ENCODE measurements around the gene LHX5. TPM values are rescaled to one million over a fixed set of nuclear protein-coding genes. Genes with fewer than 3 reads are reported as not detected.

Gene LHX5
- total RNA-seq, 1 experiment from 2014 or later, result not detected

DNA sequence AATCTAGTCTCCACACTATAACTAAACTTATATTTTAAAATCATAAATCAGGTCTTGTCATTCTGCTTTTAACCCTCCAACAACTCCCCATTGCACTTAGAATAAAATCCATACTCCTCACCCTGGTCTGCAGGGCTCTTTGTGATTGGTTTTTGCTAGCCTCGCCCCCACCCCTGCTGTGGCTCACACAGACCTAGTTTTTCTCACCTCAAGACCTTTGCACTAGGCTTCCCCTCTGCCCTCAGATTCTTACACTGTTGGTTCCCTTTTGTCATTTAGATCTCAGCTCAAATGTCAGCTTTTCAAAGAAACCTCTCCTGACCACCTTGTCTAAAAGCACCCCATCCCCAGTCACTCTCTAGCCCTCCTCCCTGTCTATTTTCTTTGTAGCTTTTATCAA, 10.7 kb upstream of the LHX5 start:
- intact Hi-C loops (cut with micrococcal nuclease; ENCODE audit: unreplicated experiment), result no loop called here
- ChIA-PET POLR2A (interaction anchor here (0.6 kb wide), 1 partner anchor 41 kb away, joined by 5 read pairs; no protein-coding TSS in a partner anchor), CTCF (no interaction called here)
- no peak for ATAC-seq
- no peaks in the 10 kb centered on the region for H3K4me1 ChIP-seq (ENCODE audit: control insufficient read depth, insufficient read depth, low read length)
- TF ChIP-seq SIN3A (IDR thresholded peaks at IDR 0.05; ENCODE audit: borderline replicate concordance, insufficient read depth, low read depth, low read length), result no peak
- H3K4me3 ChIP-seq (ENCODE audit: low read depth in 2 of 2, low read length in 2 of 2), result no peak overlapping the region
- H3K9me3 ChIP-seq (ENCODE audit: control insufficient read depth, insufficient read depth, low read depth, low read length), result no peaks in the 10 kb centered on the region
- H3K27ac ChIP-seq (ENCODE audit: low read length), result no peak overlapping the region
- no peaks in the 10 kb centered on the region for H3K36me3 ChIP-seq (ENCODE audit: control insufficient read depth, insufficient read depth, low read length)
- no TSS peak for BruUV-seq (replicated peaks)
- in situ Hi-C loops (cut with HindIII; ENCODE audit: low pct_unique_long_range_greater_than_20kb, low sequenced_read_pairs), result no loop called here
- H3K27me3 ChIP-seq (ENCODE audit: control insufficient read depth, insufficient read depth, low read length), result peaks cover 54% of the 10 kb centered on the region
- DNase-seq (ENCODE audit: low read depth, low spot score), result no peak

DNA sequence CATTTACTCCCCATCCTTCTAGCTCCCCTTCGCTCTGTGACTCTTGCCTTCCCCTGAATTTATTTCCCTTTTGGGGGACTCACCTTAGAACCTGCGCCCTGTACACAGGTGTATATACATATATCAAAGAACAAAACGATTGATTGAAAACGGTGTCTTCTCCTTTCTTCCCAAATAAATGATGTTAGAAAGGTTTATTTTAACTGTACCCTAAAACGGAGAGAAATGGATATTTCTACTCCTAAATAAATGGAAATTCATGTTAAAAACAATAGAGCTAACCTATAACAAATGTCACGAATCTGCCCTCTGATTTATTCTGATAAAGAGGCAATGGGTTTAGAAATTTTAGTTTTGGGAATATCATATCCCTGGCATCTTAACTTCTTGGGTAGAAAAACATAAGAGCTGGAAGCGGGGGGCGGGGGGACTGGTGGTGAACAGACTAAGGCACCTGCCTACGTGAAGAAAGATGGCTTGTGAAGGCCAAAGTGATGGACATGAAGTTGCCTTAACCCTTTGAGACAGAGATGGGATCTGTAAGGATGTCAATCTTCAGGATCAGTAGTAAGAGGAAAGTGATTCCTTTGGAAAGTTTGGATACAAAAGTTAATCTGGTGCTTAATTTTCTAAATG, 8.8 kb upstream of the LHX5 start:
- POLR2A ChIA-PET, result no interaction called here
- ATAC-seq, result no peak
- in situ Hi-C loops (cut with HindIII; ENCODE audit: low pct_unique_long_range_greater_than_20kb, low sequenced_read_pairs) (no loop called here), intact Hi-C loops (cut with micrococcal nuclease; ENCODE audit: unreplicated experiment) (no loop called here)
- BruUV-seq (replicated peaks), result no TSS peak
- CTCF ChIA-PET, result no interaction called here
- Histone ChIP-seq H3K9me3 (ENCODE audit: control insufficient read depth, insufficient read depth, low read depth, low read length) (no peaks in the 10 kb centered on the region), H3K4me1 (ENCODE audit: control insufficient read depth, insufficient read depth, low read length) (no peaks in the 10 kb centered on the region), H3K27ac (ENCODE audit: low read length) (no peak overlapping the region), H3K27me3 (ENCODE audit: control insufficient read depth, insufficient read depth, low read length) (peaks cover 51% of the 10 kb centered on the region), H3K36me3 (ENCODE audit: control insufficient read depth, insufficient read depth, low read length) (no peaks in the 10 kb centered on the region), H3K4me3 (ENCODE audit: low read depth in 2 of 2, low read length in 2 of 2) (no peak overlapping the region)
- DNase-seq (ENCODE audit: low read depth, low spot score), result no peak
- TF ChIP-seq TCF7L2 (IDR thresholded peaks at IDR 0.05; ENCODE audit: low read depth, low read length) (no peak), POLR2AphosphoS5 (IDR thresholded peaks at IDR 0.05; ENCODE audit: low read depth, low read length) (no peak), REST (IDR thresholded peaks at IDR 0.05; ENCODE audit: insufficient read depth in 1 of 2, low read depth in 2 of 2, low read length in 1 of 2) (peak in 1 of 2 experiments; percentile 61; a peak in 2 of 4 replicates)

- TF ChIP-seq, protein P1, sequence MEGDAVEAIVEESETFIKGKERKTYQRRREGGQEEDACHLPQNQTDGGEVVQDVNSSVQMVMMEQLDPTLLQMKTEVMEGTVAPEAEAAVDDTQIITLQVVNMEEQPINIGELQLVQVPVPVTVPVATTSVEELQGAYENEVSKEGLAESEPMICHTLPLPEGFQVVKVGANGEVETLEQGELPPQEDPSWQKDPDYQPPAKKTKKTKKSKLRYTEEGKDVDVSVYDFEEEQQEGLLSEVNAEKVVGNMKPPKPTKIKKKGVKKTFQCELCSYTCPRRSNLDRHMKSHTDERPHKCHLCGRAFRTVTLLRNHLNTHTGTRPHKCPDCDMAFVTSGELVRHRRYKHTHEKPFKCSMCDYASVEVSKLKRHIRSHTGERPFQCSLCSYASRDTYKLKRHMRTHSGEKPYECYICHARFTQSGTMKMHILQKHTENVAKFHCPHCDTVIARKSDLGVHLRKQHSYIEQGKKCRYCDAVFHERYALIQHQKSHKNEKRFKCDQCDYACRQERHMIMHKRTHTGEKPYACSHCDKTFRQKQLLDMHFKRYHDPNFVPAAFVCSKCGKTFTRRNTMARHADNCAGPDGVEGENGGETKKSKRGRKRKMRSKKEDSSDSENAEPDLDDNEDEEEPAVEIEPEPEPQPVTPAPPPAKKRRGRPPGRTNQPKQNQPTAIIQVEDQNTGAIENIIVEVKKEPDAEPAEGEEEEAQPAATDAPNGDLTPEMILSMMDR (IDR thresholded peaks at IDR 0.05), result no peak
- no peak for TF ChIP-seq SIN3A (IDR thresholded peaks at IDR 0.05; ENCODE audit: borderline replicate concordance, insufficient read depth, low read depth, low read length)
- TF ChIP-seq TCF7L2 (IDR thresholded peaks at IDR 0.05; ENCODE audit: low read depth, low read length), result peak; percentile 84
- peak; percentile 97 for TF ChIP-seq REST (IDR thresholded peaks at IDR 0.05; ENCODE audit: insufficient read depth in 1 of 2, low read depth in 2 of 2, low read length in 1 of 2)
- no peak for TF ChIP-seq POLR2AphosphoS5 (IDR thresholded peaks at IDR 0.05; ENCODE audit: low read depth, low read length)
These were observed 8.1 kb upstream of the LHX5 start for GRCh38 chr12:113479590-113480335.

More at GRCh38 chr12:113479590-113480335, 8.1 kb upstream of the LHX5 start:
- Histone ChIP-seq H3K27me3 (ENCODE audit: control insufficient read depth, insufficient read depth, low read length) (peaks cover 54% of the 10 kb centered on the region), H3K27ac (ENCODE audit: low read length) (no peak overlapping the region), H3K9me3 (ENCODE audit: control insufficient read depth, insufficient read depth, low read depth, low read length) (no peaks in the 10 kb centered on the region), H3K4me3 (ENCODE audit: low read depth in 2 of 2, low read length in 2 of 2) (no peak overlapping the region), H3K36me3 (ENCODE audit: control insufficient read depth, insufficient read depth, low read length) (no peaks in the 10 kb centered on the region), H3K4me1 (ENCODE audit: control insufficient read depth, insufficient read depth, low read length) (no peaks in the 10 kb centered on the region)
- no TSS peak for BruUV-seq (replicated peaks)
- CTCF ChIA-PET, result interaction anchor here (0.6 kb wide), 1 partner anchor 28 kb away, joined by 3 read pairs; no protein-coding TSS in a partner anchor
- in situ Hi-C loops (cut with HindIII; ENCODE audit: low pct_unique_long_range_greater_than_20kb, low sequenced_read_pairs), result no loop called here
- DNase-seq (ENCODE audit: low read depth, low spot score) (no peak), ATAC-seq (no peak)
- POLR2A ChIA-PET, result no interaction called here
- intact Hi-C loops (cut with micrococcal nuclease; ENCODE audit: unreplicated experiment), result no loop called here

All from Panc1 (cell line).